Smooth muscle cell of the umbilical artery (primary cell): ENCODE results near the gene HK2. TPM values are rescaled to one million over a fixed set of nuclear protein-coding genes. Genes with fewer than 3 reads are reported as not detected.

Experiments used
- total RNA-seq: library from RNA; depleted of rRNA; stranded (reverse); fragments of >200 nt; gene quantifications from 2 replicates; pipeline ENCODE4 v1.2.3, GENCODE V29; 2014

The HK2 gene
- total RNA-seq: 51.7 and 62.4 TPM in 2 replicates

DNA sequence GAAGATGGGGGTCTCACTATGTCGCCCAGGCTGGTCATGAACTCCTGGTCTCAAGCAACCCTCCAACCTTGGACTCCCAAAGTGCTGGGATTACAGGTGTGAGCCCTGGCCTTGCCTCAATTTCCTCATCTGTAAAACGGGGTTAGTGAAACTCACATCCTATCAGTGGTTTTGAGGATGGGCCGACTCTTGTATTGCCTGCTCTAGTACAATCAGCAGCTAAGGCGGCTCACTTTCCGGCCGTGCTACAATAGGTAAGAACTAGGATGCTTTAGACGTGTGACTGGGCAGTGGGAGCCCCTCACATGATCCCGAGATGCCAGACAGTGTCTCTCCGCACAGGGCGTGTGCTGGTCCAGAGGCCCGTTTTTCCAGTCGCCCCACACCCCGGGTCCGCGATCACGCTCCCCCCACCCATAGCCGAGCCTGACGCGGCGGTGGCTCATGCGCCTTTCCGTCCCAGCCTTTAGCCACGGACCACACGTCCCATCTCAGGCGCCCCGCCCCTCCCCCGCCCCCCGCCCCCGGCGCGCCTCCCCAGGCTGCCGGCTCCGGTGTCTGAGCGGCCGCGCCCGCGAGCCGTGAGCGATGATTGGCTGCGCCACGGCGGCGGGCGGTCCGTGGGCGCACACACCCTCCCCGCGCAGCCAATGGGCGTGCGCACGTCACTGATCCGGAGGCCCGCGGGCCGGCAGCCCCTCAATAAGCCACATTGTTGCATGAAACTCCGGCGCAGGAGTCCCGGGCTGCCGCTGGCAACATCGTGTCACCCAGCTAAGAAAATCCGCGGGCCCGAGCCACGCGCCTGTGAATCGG lies at the start of gene HK2:
Gene HK2 (plus strand): TSS at position 710 of the 816 bp plus-strand sequence. CDS start 454 bp downstream, outside the sequence.

Other genes with a start within 250 kb of the HK2 start
- under 0.01 and 0.05 TPM in 2 replicates for gene M1AP, start 185.8 kb upstream of the HK2 start, total RNA-seq
- 6.8 and 13.7 TPM in 2 replicates for gene SEMA4F, start 179.9 kb upstream of the HK2 start, total RNA-seq
- gene POLE4, start 124.5 kb downstream of the HK2 start, total RNA-seq: 10.1 and 19.3 TPM in 2 replicates